HFFc6 (cell line): ENCODE results near the gene AMPD3. TPM values are rescaled to one million over a fixed set of nuclear protein-coding genes. Genes with fewer than 3 reads are reported as not detected.

ENCODE experiments used
- DNase-seq: peaks from one replicate; pipeline ENCODE4 v3.0.0-alpha.2; 2018
- H3K27ac Mint-ChIP-seq: 2 replicates; pipeline ENCODE4 v1.8.0; 2020; ENCODE audit warnings: mild to moderate bottlenecking, mixed read lengths
- H3K27me3 Mint-ChIP-seq: 2 replicates; pipeline ENCODE4 v1.8.0; 2021; ENCODE audit warnings: mild to moderate bottlenecking, moderate library complexity, mixed read lengths; ENCODE audit not compliant: insufficient read depth
- H3K36me3 Mint-ChIP-seq: 2 replicates; pipeline ENCODE4 v1.8.0; 2021; ENCODE audit warnings: low read depth, mixed read lengths
- H3K4me1 Mint-ChIP-seq: 2 replicates; pipeline ENCODE4 v1.8.0; 2020; ENCODE audit warnings: low read depth, mixed read lengths
- H3K4me3 Mint-ChIP-seq: 2 replicates; pipeline ENCODE4 v1.8.0; 2020; ENCODE audit warnings: mild to moderate bottlenecking, moderate library complexity, mixed read lengths
- H3K9me3 Mint-ChIP-seq: 2 replicates; pipeline ENCODE4 v1.8.0; 2020; ENCODE audit warnings: mild to moderate bottlenecking, mixed read lengths
- CTCF ChIP-seq: fragments of 200-600 bp; sonication (generic); IDR thresholded peaks from 2 replicates; pipeline ENCODE4 v1.5.0; 2021; ENCODE audit warnings: antibody characterized with exemption, mild to moderate bottlenecking
- total RNA-seq, 6 experiments: library from RNA; stranded (reverse); fragmentation: NEBNext Ultra II Directional; extraction: Animal tissue kit (Norgen Biotek cat#: 25700); gene quantifications; 2 replicates in 1 of 6; 3 replicates in 5 of 6; pipeline ENCODE4 v1.2.3, GENCODE V29; 2021

The AMPD3 gene
- total RNA-seq, 6 experiments from 2014 or later = 9.6 to 10.6 (median 10.0) TPM

- Mint-ChIP-seq H3K27me3 (no peaks in the 10 kb centered on the region; the same call in 1 of the 2 replicates), H3K4me3 (no peak overlapping the region), H3K36me3 (no peaks in the 10 kb centered on the region), H3K9me3 (no peaks in the 10 kb centered on the region), H3K27ac (no peak overlapping the region), H3K4me1 (peaks cover 13% of the 10 kb centered on the region)
- TF ChIP-seq CTCF = no peak
- no peak for DNase-seq
Measured at GRCh38 chr11:10438458-10438857, 16.6 kb upstream of the AMPD3 start.

GRCh38 chr11:10439351-10439750 lies 15.7 kb upstream of the AMPD3 start:
- H3K36me3 Mint-ChIP-seq = no peaks in the 10 kb centered on the region
- H3K4me1 Mint-ChIP-seq = peaks cover 13% of the 10 kb centered on the region
- TF ChIP-seq CTCF = no peak
- no peak overlapping the region for H3K4me3 Mint-ChIP-seq
- no peaks in the 10 kb centered on the region; the same call in 1 of the 2 replicates for H3K27me3 Mint-ChIP-seq
- no peaks in the 10 kb centered on the region for H3K9me3 Mint-ChIP-seq
- no peak overlapping the region for H3K27ac Mint-ChIP-seq
- no peak for DNase-seq

GRCh38 chr11:10439924-10440323 lies 15.1 kb upstream of the AMPD3 start:
- no peak for TF ChIP-seq CTCF
- no peaks in the 10 kb centered on the region for H3K36me3 Mint-ChIP-seq
- no peak overlapping the region for H3K4me3 Mint-ChIP-seq
- no peak for DNase-seq
- no peaks in the 10 kb centered on the region for H3K9me3 Mint-ChIP-seq
- no peak overlapping the region for H3K27ac Mint-ChIP-seq
- H3K4me1 Mint-ChIP-seq = peaks cover 13% of the 10 kb centered on the region
- H3K27me3 Mint-ChIP-seq = no peaks in the 10 kb centered on the region; the same call in 1 of the 2 replicates

GRCh38 chr11:10440401-10440800 lies 14.7 kb upstream of the AMPD3 start:
- no peak for DNase-seq
- Mint-ChIP-seq H3K9me3 (no peaks in the 10 kb centered on the region), H3K4me3 (no peak overlapping the region), H3K27ac (no peak overlapping the region), H3K27me3 (no peaks in the 10 kb centered on the region; the same call in 1 of the 2 replicates), H3K36me3 (no peaks in the 10 kb centered on the region), H3K4me1 (peaks cover 13% of the 10 kb centered on the region)
- TF ChIP-seq CTCF = no peak

- no peaks in the 10 kb centered on the region for H3K36me3 Mint-ChIP-seq
- H3K4me1 Mint-ChIP-seq = peaks cover 13% of the 10 kb centered on the region
- H3K27ac Mint-ChIP-seq = no peak overlapping the region
- no peak for TF ChIP-seq CTCF
- H3K4me3 Mint-ChIP-seq = no peak overlapping the region
- no peak for DNase-seq
- no peaks in the 10 kb centered on the region for H3K27me3 Mint-ChIP-seq
- no peaks in the 10 kb centered on the region for H3K9me3 Mint-ChIP-seq
Measured at GRCh38 chr11:10441091-10441490, 14.0 kb upstream of the AMPD3 start.
